Stimulated activated CD4-positive, alpha-beta T cell treated with anti-CD3 and anti-CD28 coated beads, Interleukin-1b, Interleukin-23, amount 100 ng/mL, for 1 hour (primary cell): ENCODE data around the gene LILRA6.
"Not testable (repeated sequence)": the region's sequence is repeated elsewhere in the genome, so short reads cannot be mapped to it uniquely, and the experiment has no call there.

Source experiments
- DNase-seq, 2 donors: peaks; one replicate each; pipeline ENCODE4 v3.0.0-alpha.2; 2020; ENCODE audit warnings: low read depth in 2 of 2

LILRA6 gene

DNA sequence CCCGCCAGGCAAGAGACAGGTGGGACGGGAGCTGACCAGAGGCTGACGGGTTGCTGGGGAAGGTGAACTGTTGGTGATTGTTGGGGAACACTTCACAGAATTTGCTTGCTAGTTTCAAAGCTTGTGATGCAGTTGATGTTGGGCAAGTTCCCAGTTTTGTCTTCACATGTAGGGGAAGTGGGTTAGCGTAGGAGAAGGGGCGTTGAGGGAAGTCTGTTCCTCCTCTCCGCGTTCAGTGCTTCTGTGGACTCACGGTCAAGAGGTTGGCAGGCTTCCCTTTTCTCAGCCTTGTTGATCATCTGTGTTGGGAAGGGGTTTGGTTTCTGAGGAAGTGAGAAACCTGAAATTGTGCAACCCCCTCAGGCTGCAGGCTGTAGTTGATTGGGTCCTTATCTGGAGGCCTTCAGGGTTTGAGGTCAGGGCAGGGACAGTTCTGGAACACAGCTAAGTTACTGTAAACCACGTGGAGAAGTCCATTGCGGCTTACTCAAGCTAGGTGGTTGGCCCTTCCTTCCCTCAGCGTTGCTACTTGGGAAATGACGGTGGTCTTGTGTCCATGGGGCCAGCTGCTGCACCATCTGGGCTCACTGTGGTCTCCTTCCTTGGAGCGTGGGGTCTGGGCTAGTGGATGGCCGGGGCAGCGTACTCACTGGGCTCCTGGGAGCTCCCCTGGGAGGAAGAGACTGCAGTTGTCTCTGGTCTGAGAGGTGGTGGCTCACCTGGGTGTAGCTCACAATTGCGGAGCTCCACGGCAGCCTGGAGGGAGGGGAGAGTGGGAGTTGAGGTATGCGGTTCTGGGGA is 34.4 kb downstream of the LILRA6 start:
- DNase-seq: no peak

GRCh38 chr19:54207676-54207982 is 35.0 kb downstream of the LILRA6 start:
- DNase-seq: no peak

DNA sequence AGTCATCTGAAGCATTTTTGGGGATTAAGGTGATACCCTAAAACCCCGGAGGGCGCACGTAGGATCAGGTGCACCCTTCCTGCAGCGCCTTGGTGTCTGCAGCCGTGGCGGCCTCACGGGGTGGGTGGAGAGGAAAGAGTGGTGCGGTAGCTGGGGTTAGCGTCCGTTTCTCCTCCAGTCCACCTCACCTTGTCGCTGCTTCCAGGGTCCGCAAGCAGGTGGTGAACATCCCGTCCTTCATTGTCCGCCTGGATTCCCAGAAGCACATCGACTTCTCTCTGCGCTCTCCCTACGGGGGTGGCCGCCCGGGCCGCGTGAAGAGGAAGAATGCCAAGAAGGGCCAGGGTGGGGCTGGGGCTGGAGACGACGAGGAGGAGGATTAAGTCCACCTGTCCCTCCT is 35.4 kb downstream of the LILRA6 start:
- DNase-seq: not testable (repeated sequence)

- no peak for DNase-seq
Observed at GRCh38 chr19:54206831-54207177, 35.8 kb downstream of the LILRA6 start.

DNA sequence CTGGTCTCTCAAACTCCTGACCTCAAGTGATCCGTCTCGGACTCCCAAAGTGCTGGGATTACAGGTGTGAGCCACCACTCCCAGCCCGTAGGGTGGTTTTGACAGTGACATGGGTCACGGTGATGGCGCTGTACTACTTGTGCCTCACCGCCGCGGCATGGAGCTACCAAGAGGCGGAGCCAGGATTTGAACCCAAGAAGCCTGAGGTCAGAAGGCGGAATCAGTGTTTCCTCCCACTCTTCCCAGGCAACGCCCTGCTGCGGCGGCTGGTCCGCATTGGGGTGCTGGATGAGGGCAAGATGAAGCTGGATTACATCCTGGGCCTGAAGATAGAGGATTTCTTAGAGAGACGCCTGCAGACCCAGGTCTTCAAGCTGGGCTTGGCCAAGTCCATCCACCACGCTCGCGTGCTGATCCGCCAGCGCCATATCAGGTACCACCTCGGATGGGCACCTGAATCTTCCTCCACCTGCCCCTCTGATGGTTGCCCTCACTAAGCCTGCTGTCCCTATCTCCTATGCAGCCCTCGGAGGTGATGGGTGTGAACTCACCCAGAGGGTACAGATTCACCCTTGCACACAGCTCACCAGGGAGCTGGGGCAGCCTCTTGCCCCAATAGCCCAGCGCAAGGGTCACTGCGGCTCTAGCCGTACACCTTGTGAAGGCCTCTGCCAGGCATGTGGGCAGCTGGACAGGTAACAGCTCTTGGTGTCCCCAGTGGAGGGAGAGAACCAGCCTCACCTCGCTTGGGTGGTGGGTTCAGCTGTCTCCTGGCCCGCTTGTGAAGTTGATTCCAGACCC is 36.4 kb downstream of the LILRA6 start:
- DNase-seq: no peak

GRCh38 chr19:54204767-54205468 is 37.7 kb downstream of the LILRA6 start:
- no peak for DNase-seq

DNA sequence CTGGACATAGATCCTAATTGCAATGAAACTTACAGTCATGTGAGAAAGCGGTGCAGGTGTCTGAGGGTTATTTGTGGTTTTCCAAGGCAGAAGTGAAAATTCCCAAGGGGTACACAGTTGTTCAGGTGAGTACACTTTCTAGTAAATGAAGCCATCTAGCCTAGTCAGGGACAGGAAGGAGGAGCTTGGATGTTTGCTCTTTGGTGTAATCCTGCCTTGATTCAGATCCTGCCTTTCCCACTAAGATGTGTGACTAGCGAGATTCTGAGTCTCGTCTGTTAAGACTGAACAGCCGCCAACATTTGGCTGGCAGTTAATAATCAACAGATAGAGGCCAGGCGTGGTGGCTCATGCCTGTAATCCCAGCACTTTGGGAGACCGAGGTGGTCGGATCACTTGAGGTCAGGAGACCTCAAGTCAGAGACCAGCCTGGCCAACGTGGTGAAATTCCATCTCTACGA is 39.4 kb downstream of the LILRA6 start:
- DNase-seq: no peak

GRCh38 chr19:54201980-54202379 is 40.6 kb downstream of the LILRA6 start:
- DNase-seq: no peak

- DNase-seq: no peak
Observed at GRCh38 chr19:54201172-54201701, 41.4 kb downstream of the LILRA6 start.

GRCh38 chr19:54199401-54199800 is 43.2 kb downstream of the LILRA6 start:
- no peak for DNase-seq

DNA sequence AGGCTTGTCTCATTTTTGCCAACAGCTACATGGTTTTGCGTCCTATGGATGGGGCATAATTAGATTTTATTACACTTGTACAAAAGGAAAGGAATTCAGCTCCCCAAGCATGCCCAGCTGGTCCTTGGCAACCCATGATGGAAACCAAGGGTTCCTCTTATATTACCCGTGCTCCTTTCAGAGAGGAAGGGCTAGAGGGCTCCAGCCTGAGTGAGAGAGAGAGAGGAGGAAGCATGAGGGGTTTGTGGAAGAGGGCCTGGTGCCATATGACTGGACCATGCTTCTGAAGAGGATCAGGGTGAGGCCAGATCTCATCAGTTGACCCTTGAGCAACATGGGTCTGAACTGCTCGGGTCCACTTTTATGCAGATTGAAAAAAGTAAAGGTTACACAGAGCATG is 45.5 kb downstream of the LILRA6 start:
- DNase-seq: no peak

DNA sequence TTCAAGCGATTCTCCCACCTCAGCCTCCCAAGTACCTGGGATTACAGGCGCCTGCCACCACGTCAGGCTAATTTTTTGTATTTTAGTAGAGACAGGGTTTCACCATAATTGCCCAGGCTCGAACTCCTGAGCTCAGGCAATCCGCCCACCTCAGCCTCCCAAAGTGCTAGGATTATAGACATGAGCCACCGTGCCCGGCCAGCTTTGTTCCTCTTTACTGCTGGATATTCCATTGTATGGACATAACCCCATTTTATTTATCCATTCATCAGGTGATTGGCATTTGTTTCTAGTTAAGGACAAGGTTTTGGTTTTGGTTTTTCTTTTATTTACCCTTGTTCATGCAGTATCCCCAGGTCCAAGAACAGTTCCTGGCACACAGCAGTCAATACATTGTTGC is 46.1 kb downstream of the LILRA6 start:
- no peak for DNase-seq

DNA sequence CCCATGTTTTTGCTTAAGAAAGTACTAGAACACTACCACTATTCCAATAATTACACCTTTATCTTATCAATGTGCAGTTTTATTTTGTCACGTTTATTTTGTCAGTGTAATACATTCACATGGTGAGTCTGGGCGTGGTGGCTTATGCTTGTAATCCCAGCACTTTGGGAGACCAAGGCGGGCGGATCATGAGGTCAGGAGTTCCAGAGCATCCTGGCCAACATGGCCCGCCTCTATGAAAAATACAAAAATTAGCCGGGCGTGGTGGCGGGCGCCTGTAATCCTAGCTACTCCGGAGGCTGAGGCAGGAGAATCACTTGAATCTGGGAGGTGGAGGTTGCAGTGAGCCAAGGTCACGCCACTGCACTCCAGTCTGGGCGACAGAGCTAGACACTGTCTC is 48.1 kb downstream of the LILRA6 start:
- not testable (repeated sequence) for DNase-seq

DNA sequence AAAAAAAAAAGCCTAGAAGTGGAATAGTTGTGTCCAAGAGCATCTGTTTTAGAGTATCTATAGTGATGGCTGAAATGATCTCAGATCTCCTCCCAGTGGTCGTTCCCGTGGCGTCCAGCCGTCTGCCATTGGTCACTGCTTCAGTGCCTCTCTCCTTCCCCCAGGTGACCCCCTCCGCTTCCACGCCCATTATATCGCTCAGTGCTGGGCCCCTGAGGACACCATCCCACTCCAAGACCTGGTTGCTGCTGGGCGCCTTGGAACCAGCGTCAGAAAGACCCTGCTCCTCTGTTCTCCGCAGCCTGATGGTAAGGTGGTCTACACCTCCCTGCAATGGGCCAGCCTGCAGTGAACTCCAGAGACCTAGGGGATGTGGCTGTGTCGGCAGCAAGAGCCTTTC is 49.6 kb downstream of the LILRA6 start:
- DNase-seq: no peak

- no peak for DNase-seq
Observed at GRCh38 chr19:54191811-54192453, 50.7 kb downstream of the LILRA6 start.

GRCh38 chr19:54191011-54191810 is 51.4 kb downstream of the LILRA6 start, which contains the start of gene TSEN34:
Gene TSEN34 (plus strand): TSS chr19:54191308. CDS start chr19:54191365, 57 bp downstream.
- DNase-seq: peak; percentile 77 to 78

- DNase-seq: peak; percentile 100
Observed at GRCh38 chr19:54190503-54191010, 52.0 kb downstream of the LILRA6 start.

DNA sequence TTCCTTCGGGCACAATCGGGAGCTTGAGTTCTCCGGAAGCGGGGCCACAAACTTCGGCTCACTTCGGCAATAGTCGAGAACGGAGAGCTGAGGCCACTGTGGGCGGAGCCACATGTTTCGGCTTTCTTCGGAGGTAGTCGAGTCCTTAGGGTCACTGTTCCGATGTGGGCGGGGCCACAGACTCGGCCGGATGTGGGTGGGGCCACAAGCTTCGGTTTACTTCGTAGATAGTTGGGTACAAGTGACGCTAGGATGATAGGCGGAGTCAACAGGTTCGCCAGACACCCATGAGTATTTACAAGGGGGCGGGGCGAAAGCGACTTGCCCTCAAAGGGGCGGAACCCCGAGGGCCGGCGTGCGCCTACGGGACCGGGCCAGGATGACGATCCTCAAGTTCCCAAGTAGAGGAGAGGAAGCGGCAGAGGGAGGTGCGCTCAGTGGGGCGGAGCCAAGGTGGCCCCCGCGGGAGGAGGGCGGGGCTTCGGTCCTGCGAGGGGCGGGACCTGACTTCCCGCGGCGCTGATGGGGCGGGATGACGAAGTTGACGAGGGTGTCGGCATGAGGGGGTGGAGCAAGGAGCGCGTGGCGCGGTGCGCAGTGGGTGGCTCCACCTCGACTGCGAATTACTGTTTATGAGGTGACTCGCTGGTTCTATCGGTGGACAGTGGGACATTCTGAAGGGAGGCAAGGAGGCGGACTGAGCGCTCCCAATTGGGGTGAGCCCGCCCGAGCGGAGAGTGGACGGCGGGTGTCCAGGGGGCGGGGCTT is 52.7 kb downstream of the LILRA6 start:
- peak; percentile 100 for DNase-seq

GRCh38 chr19:54189145-54189734 is 53.4 kb downstream of the LILRA6 start, which contains the start of gene MBOAT7:
Gene MBOAT7 (minus strand): TSS chr19:54189580. CDS start chr19:54188508, 1,072 bp downstream.
- DNase-seq: no peak
